Retina (tissue), 1 donor: ENCODE data around the gene RNU4-1.
"Not testable (repeated sequence)": the region's sequence is repeated elsewhere in the genome, so short reads cannot be mapped to it uniquely, and the experiment has no call there.

Source experiments
- DNase-seq: peaks from one replicate; pipeline ENCODE4 v3.0.0-alpha.2; 2016

The RNU4-1 gene

DNA sequence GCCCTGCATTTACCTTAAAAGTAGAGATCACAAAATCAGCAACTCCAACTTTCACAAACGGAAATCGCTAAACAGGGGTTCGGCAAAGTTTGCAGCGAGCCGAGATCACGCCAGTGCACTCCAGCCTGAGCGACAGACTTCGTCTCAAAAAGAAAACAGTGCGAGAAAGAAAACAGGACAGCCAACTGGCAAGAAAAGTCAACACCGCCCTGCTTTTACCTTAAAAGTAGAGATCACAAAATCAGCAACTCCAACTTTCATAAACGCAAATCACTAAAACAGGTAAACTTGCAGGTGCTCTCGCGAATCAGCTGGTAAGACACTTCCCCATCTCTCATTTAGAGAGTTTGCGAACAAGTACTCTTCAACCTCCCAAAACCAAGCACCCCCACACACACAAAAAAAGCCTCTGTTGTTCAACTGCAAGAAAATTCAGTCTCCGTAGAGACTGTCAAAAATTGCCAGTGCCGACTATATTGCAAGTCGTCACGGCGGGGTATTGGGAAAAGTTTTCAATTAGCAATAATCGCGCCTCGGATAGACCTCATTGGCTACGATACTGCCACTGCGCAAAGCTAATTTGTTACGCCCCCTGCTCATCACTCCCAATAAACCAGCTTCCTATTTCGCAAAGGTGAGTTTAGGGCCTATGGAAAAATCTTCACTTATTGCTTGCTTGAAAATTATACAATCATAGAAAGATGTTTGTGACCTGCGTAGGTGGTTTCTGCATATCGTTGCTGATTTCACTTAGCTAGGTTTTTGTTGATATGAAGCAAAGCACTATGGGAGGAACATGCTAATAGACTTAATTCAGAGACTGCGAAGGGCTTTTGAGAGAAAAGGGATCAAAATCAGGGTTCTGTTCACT is at the start of gene RNU4-1:
Gene RNU4-1 (minus strand): TSS at position 577 of the 871 bp plus-strand sequence.
- peak; percentile 97 for DNase-seq

DNA sequence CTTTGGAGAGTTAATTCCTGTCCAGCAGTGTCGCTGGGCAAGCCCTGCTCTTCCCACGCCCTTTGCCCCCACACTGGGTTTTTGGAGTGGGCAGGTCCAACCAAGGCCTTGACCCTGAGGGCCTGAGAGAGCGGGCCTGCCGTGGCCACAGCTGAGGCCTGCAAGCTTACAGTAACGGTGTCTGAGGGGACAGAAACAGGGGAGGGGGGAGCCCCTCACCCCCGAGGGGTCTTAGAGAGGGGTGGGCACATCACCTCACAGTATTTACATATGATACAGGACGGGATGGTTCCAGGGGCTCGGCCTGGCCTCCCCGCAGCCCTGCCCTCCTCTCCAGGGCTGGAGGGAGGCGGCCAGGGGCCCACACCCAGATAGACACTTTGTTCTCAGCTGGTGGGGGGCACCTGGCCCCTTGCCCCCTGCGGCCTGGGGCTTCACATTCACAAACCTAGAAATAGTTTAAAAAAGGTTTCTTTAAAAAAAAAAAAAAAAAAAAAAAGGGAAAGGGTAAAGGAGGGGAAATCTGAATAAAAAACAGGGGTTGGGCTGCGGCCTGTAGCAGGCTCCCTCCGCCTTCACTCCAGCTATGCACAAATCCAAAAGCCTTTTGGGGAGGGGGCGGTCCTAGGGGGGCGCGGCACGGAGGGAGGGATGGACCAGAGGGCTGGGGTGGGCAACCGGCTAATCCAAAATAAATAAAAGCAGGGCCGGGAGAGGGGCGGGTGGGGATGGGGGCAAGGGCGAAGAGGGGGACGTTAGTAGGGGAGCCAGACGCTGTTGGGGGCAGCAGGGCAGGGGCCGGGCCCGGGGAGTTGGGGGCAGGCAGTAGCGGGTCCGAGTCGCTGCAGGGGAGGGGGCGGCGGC is 49.4 kb upstream of the RNU4-1 start:
- peak; percentile 32 for DNase-seq

DNA sequence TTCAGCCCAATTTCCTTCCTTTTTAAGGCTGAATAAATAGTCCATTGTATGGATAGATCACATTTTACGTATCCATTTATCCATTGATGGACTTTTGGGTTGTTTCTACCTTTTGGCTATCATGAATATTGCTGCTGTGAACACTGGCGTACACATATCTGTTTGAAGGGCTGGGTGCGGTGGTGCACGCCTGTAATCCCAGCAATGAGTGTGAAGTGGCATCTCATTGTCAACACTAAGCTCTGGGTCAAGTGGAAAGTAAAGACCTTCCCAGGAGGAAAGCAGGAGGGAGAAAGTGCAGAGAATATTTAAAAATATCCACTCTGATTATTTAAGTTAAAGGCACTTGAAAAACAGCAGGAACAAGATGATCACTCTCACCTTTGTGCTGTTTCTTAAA is 46.2 kb upstream of the RNU4-1 start:
- no peak for DNase-seq

DNA sequence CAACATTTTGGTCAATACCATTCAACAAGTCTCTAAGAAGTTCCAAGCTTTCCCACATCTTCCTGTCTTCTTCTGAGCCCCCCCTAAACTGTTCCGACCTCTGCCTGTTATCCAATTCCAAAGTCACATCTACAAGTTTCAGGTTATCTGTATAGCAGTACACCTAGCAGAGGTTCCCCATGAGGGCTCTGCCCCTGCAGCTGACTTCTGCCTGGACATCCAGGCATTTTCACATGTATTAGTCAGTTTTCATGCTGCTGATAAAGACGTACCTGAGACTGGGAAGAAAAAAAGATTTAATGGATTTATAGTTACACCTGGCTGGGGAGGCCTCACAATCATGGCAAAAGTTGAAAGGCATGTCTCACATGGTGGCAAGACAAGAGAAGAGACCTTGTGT is 44.7 kb upstream of the RNU4-1 start:
- no peak for DNase-seq

DNA sequence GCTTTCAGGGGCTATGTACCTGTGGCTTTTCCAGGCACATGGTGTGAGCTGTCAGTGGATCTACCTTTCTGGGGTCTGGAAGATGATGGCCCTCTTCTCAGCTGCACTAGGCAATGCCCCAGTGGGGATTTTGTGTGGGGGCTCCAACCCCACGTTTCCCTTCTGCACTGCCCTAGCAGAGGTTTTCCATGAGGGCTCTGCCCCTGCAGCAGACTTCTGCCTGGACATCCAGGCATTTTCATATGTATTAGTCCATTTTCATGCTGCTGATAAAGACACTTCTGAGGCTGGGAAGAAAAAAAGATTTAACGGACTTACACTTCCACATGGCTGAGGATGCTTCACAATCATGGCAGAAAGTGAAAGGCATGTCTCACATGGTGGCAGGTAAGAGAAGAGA is 43.4 kb upstream of the RNU4-1 start:
- DNase-seq: not testable (repeated sequence)

GRCh38 chr12:120335447-120335846 is 42.4 kb upstream of the RNU4-1 start:
- peak; percentile 66 for DNase-seq

DNA sequence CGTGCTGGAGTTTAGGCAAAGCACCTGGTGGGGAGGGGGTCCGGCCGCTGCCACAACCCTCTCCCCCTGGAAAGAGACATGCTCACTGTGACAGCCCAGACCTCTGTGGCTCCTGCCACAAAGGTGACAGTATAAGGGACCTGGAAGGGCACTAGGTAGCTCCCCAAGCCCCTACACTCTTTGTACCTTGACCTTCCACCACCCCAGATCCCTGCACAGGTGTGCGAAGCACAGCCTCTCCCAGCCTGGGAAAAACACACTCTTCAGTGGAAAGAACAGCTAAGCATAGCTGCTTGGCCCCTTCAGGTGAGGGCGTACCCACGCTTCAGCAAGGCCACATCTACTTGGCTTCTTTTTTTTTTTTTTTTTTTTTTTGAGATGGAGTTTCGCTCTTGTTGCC is 39.5 kb upstream of the RNU4-1 start:
- DNase-seq: no peak

GRCh38 chr12:120332041-120332440 is 39.0 kb upstream of the RNU4-1 start:
- DNase-seq: no peak

DNA sequence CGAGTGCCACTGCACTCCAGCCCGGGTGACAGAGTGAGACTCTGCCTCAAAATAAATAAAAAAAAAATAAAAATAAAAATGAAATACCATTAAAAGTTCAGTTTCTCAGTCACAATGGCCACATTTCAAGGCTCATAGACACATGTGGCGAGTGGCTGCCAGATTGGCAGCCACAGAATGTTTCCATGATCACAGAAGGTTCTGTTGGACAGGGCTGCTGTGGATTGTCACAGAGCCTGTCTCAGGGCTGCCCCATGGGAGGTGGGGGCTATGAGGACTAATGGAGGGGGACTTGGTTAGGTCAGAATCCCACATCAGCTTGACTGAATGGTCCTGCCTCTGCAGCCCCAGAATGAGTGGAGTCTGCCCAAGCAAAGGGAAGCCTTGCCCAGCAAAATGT is 38.4 kb upstream of the RNU4-1 start:
- no peak for DNase-seq

GRCh38 chr12:120328228-120328627 is 35.2 kb upstream of the RNU4-1 start:
- DNase-seq: no peak

DNA sequence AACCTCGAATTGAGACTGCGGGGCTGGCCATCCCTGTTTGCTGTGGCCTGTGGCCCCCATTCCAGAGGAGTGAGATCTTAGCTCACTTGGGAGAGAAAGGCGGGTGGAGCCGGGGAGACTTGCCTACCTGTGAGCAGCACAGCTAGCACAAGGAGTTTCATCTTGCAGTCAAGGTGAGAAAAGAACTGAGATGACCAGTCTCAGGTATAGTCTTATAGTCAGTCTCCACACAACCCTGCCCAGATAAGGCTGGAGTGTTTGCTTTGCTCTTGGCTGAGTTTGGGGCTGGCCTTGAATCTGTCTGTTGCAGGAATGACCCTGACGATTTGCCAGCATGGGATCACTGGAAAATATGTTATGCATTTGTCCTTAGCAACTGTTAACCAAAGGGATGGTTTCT is 34.6 kb upstream of the RNU4-1 start, which contains the start of gene PLA2G1B:
Gene PLA2G1B (minus strand): TSS at position 187 of the 400 bp plus-strand sequence. CDS start 26 bp downstream, at position 161.
- DNase-seq: no peak

DNA sequence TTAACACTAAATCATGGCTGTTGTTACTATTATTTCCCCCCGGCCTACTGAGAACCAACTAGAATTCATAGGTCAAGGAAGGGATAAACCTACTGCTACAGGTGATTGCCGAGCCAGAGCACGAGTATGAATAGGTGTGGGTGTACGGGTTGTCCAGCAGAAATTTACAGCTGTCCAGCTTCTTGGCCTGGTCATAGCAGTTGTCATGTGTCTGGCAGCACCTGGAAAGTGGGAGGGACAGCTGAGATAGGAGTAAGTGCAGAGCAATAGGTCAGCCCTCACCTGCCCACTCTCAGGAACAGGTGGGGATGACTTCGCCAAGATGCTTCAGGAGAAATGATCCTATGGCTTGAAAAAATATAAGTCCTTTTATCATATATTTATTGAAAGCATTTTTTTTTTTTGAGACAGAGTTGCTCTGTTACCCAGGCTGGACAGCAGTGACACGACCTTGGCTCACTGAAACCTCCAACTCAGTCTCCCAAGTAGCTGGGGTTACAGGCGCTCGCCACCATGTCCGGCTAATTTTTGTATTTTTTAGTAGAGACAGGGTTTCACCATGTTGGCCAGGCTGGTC is 31.9 kb upstream of the RNU4-1 start:
- DNase-seq: no peak

DNA sequence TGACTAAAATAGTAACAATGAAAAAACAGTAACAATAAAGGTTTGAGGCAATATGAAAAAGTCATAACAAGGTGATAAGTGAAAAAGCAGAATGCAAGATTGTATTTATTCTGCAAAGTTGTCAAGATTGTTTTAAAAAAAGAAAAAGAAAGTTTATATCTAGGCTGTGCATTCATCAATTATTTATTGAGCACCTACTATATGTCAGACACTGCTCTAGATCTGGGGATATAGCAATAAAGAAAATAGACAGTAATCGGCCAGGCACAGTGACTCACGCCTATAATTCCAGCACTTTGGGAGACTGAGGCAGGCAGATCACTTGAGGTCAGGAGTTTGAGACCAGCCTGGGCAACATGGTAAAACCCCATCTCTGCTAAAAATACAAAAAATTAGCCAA is 30.7 kb upstream of the RNU4-1 start:
- DNase-seq: no peak

- no peak for DNase-seq
These were observed 28.6 kb upstream of the RNU4-1 start for GRCh38 chr12:120321382-120322202.

- peak; percentile 99 for DNase-seq
These were observed 24.4 kb upstream of the RNU4-1 start for GRCh38 chr12:120317224-120318105.

DNA sequence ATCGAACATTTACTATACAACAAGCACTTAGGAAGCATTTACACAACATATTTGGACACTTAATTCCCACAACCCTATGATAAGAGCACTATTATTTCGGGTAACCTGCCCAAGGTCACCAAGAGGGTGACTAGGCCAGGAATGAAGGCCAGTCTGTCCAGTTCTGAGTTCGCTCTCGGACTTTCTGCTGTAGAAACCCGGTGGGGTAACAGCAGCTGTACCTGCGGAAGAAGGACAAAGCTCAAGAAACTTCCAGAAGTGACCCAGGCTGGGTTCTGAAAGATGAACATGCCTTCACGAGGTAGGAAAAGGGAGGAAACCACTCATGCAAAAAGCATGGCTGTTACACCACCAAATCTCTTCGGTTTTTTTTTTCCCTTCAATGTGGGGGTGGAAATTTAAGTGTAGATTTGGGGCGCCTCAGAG is 23.8 kb upstream of the RNU4-1 start:
- no peak for DNase-seq

- no peak for DNase-seq
These were observed 21.2 kb upstream of the RNU4-1 start for GRCh38 chr12:120314220-120314619.

- DNase-seq: peak; percentile 98
These were observed 9.2 kb upstream of the RNU4-1 start, which contains the start of gene SIRT4 for GRCh38 chr12:120301962-120302815. Gene SIRT4, plus strand, starts transcription at chr12:120302321. Its CDS starts 1,241 bp downstream, at chr12:120303562.

DNA sequence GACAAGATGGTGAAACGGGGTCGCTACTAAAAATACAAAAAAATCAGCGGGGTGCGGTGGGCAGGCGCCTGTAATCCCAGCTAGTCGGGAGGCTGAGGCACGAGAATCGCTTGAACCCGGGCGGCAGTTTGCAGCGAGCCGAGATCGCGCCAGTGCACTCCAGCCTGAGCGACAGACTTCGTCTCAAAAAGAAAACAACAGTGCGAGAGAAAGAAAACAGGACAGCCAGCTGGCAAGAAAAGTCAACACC is 701 bp downstream of the RNU4-1 start:
- no peak for DNase-seq

DNA sequence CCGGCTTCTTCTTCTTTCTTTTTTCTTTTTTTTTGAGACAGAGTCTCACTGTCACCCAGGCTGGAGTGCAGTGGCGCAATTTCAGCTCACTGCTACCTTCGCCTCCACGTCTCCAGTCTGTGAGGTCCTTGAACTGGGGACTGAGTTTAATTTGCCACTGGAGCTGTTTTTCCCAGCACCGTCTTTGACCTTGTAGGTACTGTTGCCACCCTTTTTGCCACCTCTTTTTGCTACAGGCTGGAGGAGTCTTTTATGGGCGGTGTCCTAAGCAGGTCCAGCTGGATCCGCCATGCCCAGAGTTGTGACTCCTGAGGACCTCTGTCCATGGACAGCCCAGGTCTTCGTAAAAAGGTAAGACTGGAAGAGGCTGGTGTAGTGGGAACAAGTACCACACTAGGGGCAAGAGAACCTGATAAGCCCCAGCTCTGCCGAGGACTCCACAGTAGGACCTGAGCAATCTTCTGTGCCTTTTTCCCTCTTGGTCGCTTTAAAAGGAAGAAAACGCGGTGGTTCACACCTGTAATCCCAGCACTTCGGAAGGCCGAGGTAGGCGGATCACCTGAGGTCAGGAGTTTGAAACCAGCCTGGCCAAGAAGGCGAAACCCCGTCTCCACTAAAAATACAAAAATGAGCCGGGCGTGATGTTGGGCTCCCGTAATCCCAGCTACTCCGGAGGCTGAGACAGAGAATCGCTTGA is 2.3 kb downstream of the RNU4-1 start:
- no peak for DNase-seq
